ENCODE data around the gene CMTM6. TPM values are rescaled to one million over a fixed set of nuclear protein-coding genes. Genes with fewer than 3 reads are reported as not detected.
"Not testable (repeated sequence)": the region's sequence is repeated elsewhere in the genome, so short reads cannot be mapped to it uniquely, and the experiment has no call there.

The CMTM6 gene
- total RNA-seq, 2 donors from 2014 or later: 79.8 to 237 TPM

DNA sequence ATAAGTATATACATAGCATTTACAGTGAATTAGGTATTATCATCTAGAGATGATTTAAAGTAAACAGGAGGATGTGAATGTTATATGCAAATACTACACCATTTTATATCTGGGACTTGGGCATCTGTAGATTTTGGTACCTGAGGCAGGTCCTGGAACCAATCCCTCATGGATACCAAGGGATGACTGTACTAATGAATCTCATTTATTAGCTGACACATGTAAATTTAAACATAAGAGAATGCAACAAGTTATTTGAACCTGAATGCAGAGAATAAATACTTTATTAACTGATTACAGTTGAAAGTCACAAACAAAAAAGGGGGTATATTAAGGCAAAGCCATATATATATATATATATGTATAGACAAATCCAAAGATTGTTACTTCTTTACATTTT is 23.1 kb upstream of the CMTM6 start:
- TF ChIP-seq POLR2A (IDR thresholded peaks at IDR 0.05): no peak
- TF ChIP-seq POLR2AphosphoS5 (IDR thresholded peaks at IDR 0.05): no peak
- TF ChIP-seq, protein P1, sequence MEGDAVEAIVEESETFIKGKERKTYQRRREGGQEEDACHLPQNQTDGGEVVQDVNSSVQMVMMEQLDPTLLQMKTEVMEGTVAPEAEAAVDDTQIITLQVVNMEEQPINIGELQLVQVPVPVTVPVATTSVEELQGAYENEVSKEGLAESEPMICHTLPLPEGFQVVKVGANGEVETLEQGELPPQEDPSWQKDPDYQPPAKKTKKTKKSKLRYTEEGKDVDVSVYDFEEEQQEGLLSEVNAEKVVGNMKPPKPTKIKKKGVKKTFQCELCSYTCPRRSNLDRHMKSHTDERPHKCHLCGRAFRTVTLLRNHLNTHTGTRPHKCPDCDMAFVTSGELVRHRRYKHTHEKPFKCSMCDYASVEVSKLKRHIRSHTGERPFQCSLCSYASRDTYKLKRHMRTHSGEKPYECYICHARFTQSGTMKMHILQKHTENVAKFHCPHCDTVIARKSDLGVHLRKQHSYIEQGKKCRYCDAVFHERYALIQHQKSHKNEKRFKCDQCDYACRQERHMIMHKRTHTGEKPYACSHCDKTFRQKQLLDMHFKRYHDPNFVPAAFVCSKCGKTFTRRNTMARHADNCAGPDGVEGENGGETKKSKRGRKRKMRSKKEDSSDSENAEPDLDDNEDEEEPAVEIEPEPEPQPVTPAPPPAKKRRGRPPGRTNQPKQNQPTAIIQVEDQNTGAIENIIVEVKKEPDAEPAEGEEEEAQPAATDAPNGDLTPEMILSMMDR (IDR thresholded peaks at IDR 0.05): no peak
- no peak overlapping the region for H3K27ac ChIP-seq
- no peak for DNase-seq (ENCODE audit: low spot score)
- intact Hi-C loops (cut with DNase I): no loop called here
- no peaks in the 10 kb centered on the region for H3K27me3 ChIP-seq (replicated peaks; ENCODE audit: insufficient read depth)
- H3K36me3 ChIP-seq: no peaks in the 10 kb centered on the region
- no peak overlapping the region for H3K4me3 ChIP-seq
- H3K4me1 ChIP-seq (replicated peaks): no peaks in the 10 kb centered on the region
- no peaks in the 10 kb centered on the region for H3K9me3 ChIP-seq

DNA sequence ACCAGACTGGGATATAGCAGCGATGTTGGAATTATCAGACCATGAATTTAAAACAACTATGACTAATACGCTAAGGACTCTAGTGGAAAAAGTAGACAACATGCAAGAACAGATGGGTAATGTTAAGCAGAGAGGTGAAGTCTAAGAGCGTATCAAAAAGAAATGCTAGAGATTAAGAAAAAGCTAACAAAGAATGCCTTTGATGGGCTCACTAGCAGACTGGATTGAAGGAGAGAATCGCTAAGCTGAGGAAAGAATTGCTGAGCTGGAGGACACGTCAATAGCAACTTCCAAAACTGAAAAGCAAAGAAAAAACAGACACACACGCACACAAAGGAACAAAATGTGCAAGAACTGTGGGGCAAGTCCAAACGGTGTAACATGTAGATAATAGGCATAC is 20.0 kb upstream of the CMTM6 start:
- H3K27ac ChIP-seq: no peak overlapping the region
- intact Hi-C loops (cut with DNase I): no loop called here
- no peaks in the 10 kb centered on the region for H3K36me3 ChIP-seq
- TF ChIP-seq, protein P1 (IDR thresholded peaks at IDR 0.05): no peak
- TF ChIP-seq POLR2AphosphoS5 (IDR thresholded peaks at IDR 0.05): no peak
- no peak for TF ChIP-seq POLR2A (IDR thresholded peaks at IDR 0.05)
- no peaks in the 10 kb centered on the region for H3K27me3 ChIP-seq (replicated peaks; ENCODE audit: insufficient read depth)
- H3K9me3 ChIP-seq: no peaks in the 10 kb centered on the region
- 50% methylated on average over 7 of the region's 7 CpGs for WGBS
- DNase-seq (ENCODE audit: low spot score): no peak
- H3K4me1 ChIP-seq (replicated peaks): no peaks in the 10 kb centered on the region
- no peak overlapping the region for H3K4me3 ChIP-seq

DNA sequence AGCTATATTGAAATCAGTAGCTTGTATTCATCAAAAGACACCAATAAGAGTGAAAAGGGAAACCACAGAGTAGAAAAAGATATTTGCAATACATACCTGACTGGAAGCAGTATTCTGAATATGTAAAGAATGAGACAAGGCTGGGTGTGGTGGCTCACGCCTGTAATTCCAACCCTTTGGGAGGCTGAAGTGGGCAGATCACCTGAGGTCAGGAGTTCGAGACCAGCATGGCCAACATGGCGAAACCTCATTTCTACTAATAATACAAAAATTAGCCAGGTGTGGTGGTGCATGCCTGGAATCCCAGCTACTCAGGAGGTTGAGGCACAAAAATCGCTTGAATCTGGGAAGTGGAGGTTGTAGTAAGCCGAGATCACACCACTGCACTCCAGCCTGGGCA is 16.3 kb upstream of the CMTM6 start:
- WGBS: 94% methylated on average over 5 of the region's 5 CpGs
- H3K36me3 ChIP-seq; H3K9me3 ChIP-seq; H3K4me1 ChIP-seq (replicated peaks); H3K27ac ChIP-seq; H3K27me3 ChIP-seq (replicated peaks; ENCODE audit: insufficient read depth); intact Hi-C loops (cut with DNase I); DNase-seq (ENCODE audit: low spot score); H3K4me3 ChIP-seq: not testable (repeated sequence)

DNA sequence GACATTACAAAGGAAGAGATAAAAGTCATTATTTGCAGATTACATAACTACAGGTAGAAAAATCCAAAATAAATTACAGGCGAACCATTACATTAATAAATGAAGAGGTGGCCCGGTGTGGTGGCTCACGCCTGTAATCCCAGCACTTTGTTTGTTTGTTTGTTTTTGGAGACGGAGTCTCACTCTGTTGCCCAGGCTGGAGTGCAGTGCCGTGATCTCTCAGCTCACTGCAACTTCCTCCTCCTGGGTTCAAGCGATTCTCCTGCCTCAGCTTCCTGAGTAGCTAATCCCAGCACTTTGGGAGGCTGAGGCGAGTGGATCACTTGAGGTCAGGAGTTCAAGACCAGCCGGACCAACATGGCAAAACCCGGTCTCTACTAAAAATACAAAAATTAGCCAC is 14.1 kb upstream of the CMTM6 start:
- H3K27me3 ChIP-seq (replicated peaks; ENCODE audit: insufficient read depth); intact Hi-C loops (cut with DNase I): not testable (repeated sequence)
- 85% methylated on average over 9 of the region's 9 CpGs for WGBS

DNA sequence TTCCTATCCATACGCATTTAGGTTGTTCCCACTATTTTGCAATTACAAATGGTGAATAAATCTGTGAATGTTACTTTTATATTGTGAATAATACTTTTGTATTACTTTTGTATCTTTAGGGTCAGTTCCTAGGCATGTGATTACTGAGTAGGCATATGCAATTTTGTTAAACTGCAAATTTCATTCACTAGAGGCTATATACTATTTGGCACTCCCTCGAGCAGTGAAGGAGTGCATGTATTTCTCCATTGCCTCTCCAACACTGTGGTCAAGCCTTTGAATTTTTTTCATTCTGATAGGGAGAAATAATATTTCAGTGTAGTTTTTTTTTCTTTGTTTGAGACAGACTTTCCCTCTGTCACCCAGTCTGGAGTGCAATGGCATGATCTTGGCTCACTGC is 8.4 kb upstream of the CMTM6 start:
- Histone ChIP-seq H3K27me3 (replicated peaks; ENCODE audit: insufficient read depth) (no peaks in the 10 kb centered on the region), H3K36me3 (no peaks in the 10 kb centered on the region), H3K4me3 (no peak overlapping the region), H3K4me1 (replicated peaks) (no peaks in the 10 kb centered on the region), H3K27ac (no peak overlapping the region), H3K9me3 (no peaks in the 10 kb centered on the region)
- no peak for DNase-seq (ENCODE audit: low spot score)
- intact Hi-C loops (cut with DNase I): no loop called here
- TF ChIP-seq POLR2A (IDR thresholded peaks at IDR 0.05) (no peak), POLR2AphosphoS5 (IDR thresholded peaks at IDR 0.05) (no peak)
- TF ChIP-seq, protein P1 (IDR thresholded peaks at IDR 0.05): no peak
- WGBS: 91% methylated on average over 2 of the region's 2 CpGs

More for the DNA sequence above, 14.1 kb upstream of the CMTM6 start:
- DNase-seq (ENCODE audit: low spot score); H3K27ac ChIP-seq; H3K4me1 ChIP-seq (replicated peaks); H3K36me3 ChIP-seq; H3K9me3 ChIP-seq; H3K4me3 ChIP-seq: not testable (repeated sequence)

DNA sequence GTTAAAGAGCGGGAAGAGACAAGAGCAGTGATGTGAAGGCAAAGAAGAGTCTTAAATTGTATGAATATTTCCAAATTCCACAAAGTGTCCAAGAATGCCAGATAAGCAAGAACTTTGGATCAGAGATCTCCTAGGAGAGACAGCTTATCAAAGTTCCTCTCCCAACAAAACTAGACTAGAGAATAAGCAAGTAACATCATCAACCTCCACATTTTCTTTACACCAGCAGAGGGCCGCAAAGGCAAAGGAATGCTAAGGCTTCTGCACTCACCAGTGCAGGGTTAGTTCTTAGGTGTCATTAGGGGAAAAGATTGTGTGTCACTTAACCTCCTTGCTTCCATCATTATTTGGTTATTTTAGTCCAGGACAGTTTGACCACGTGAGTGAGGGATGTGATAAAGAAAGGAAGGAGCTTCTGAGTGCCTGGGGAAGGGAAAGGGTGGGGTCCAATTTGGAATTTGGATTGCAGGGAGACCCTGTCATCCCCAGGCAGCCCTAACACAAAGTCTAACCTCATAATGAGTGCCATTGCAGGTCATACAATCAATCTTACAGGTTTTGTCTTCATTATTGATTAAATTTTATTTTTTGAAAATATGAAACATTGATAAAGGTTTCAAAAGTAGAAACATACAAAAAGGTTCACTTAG is 7.5 kb upstream of the CMTM6 start:
- WGBS: 30% methylated on average over 3 of the region's 3 CpGs
- TF ChIP-seq POLR2A (IDR thresholded peaks at IDR 0.05) (no peak), POLR2AphosphoS5 (IDR thresholded peaks at IDR 0.05) (peak; percentile 34)
- TF ChIP-seq, protein P1 (IDR thresholded peaks at IDR 0.05): peak; percentile 43 to 86 (median 69)
- H3K36me3 ChIP-seq: no peaks in the 10 kb centered on the region
- intact Hi-C loops (cut with DNase I): no loop called here
- H3K4me1 ChIP-seq (replicated peaks): no peaks in the 10 kb centered on the region
- H3K27me3 ChIP-seq (replicated peaks; ENCODE audit: insufficient read depth): no peaks in the 10 kb centered on the region
- no peaks in the 10 kb centered on the region for H3K9me3 ChIP-seq
- no peak overlapping the region for H3K27ac ChIP-seq
- no peak overlapping the region for H3K4me3 ChIP-seq
- peak; percentile 58 for DNase-seq (ENCODE audit: low spot score)

All from prostate gland (tissue), 2 donors.